Stimulated activated naive CD4-positive, alpha-beta T cell treated with Interleukin-2 at 50 U/mL for 16 hours (primary cell): ENCODE data around the gene MTUS2.
"Not testable (repeated sequence)": the region's sequence is repeated elsewhere in the genome, so short reads cannot be mapped to it uniquely, and the experiment has no call there.

Experiments used
- DNase-seq: peaks from one replicate; lab custom pipeline; 2025; lab: John Stamatoyannopoulos, UW

Gene MTUS2

GRCh38 chr13:29319451-29319850 lies 499.3 kb downstream of the MTUS2 start:
- no peak for DNase-seq

- DNase-seq = no peak
Observed at GRCh38 chr13:29323954-29324353, 503.8 kb downstream of the MTUS2 start.

GRCh38 chr13:29324601-29325000 lies 504.5 kb downstream of the MTUS2 start:
- no peak for DNase-seq

- DNase-seq = no peak
Observed at GRCh38 chr13:29328501-29328900, 508.4 kb downstream of the MTUS2 start.

- DNase-seq = no peak
Observed at GRCh38 chr13:29336356-29336755, 516.2 kb downstream of the MTUS2 start.

- DNase-seq = no peak
Observed at GRCh38 chr13:29339386-29340272, 519.5 kb downstream of the MTUS2 start.

- DNase-seq = not testable (repeated sequence)
Observed at GRCh38 chr13:29345860-29346582, 525.9 kb downstream of the MTUS2 start.

GRCh38 chr13:29355029-29355428 lies 534.9 kb downstream of the MTUS2 start:
- DNase-seq = no peak

- no peak for DNase-seq
Observed at GRCh38 chr13:29359181-29359580, 539.0 kb downstream of the MTUS2 start.

- no peak for DNase-seq
Observed at GRCh38 chr13:29361716-29362115, 541.6 kb downstream of the MTUS2 start.

- DNase-seq = peak; percentile 5
Observed at GRCh38 chr13:29362849-29363604, 542.9 kb downstream of the MTUS2 start.

- no peak for DNase-seq
Observed at GRCh38 chr13:29369060-29369743, 549.1 kb downstream of the MTUS2 start.

GRCh38 chr13:29379281-29379680 lies 559.1 kb downstream of the MTUS2 start:
- DNase-seq = no peak

GRCh38 chr13:29379865-29380264 lies 559.7 kb downstream of the MTUS2 start:
- DNase-seq = no peak

GRCh38 chr13:29382021-29382420 lies 561.9 kb downstream of the MTUS2 start:
- no peak for DNase-seq

GRCh38 chr13:29383476-29383875 lies 563.3 kb downstream of the MTUS2 start:
- DNase-seq = no peak

- DNase-seq = no peak
Observed at GRCh38 chr13:29384466-29384865, 564.3 kb downstream of the MTUS2 start.

GRCh38 chr13:29384871-29385270 lies 564.7 kb downstream of the MTUS2 start:
- no peak for DNase-seq

GRCh38 chr13:29386246-29386645 lies 566.1 kb downstream of the MTUS2 start:
- DNase-seq = no peak

- not testable (repeated sequence) for DNase-seq
Observed at GRCh38 chr13:29390598-29390997, 570.5 kb downstream of the MTUS2 start.

GRCh38 chr13:29396446-29396845 lies 576.3 kb downstream of the MTUS2 start:
- DNase-seq = no peak

- no peak for DNase-seq
Observed at GRCh38 chr13:29397265-29397664, 577.1 kb downstream of the MTUS2 start.
